Esophagus muscularis mucosa (tissue), 4 donors: Measurements from ENCODE around the gene FANCC.

Experiments
- EP300 ChIP-seq: sonication (generic); formaldehyde crosslinking; IDR thresholded peaks from one replicate; pipeline ENCODE4 v1.6.1; 2017; ENCODE audit warnings: antibody characterized with exemption
- POLR2A ChIP-seq: fragments of 450-650 bp; IDR thresholded peaks from one replicate; pipeline ENCODE4 v1.6.1; 2017; ENCODE audit warnings: antibody characterized with exemption, moderate library complexity, mild to moderate bottlenecking, low read depth
- POLR2AphosphoS5 ChIP-seq, 2 donors: sonication (generic); formaldehyde crosslinking; IDR thresholded peaks; one replicate each; pipeline ENCODE4 v1.6.1; 2017; ENCODE audit warnings: antibody characterized with exemption in 2 of 2
- TF ChIP-seq, protein P1 (sequence below), 3 experiments: fragments of 200-600 bp in 2 of 3; fragments of 450-650 bp in 1 of 3; sonication (generic) in 2 of 3; IDR thresholded peaks; one replicate each; pipeline ENCODE4 v1.5.1; 2017 to 2019; ENCODE audit warnings: antibody characterized with exemption in 3 of 3, mild to moderate bottlenecking in 2 of 3, moderate library complexity in 1 of 3

DNA sequence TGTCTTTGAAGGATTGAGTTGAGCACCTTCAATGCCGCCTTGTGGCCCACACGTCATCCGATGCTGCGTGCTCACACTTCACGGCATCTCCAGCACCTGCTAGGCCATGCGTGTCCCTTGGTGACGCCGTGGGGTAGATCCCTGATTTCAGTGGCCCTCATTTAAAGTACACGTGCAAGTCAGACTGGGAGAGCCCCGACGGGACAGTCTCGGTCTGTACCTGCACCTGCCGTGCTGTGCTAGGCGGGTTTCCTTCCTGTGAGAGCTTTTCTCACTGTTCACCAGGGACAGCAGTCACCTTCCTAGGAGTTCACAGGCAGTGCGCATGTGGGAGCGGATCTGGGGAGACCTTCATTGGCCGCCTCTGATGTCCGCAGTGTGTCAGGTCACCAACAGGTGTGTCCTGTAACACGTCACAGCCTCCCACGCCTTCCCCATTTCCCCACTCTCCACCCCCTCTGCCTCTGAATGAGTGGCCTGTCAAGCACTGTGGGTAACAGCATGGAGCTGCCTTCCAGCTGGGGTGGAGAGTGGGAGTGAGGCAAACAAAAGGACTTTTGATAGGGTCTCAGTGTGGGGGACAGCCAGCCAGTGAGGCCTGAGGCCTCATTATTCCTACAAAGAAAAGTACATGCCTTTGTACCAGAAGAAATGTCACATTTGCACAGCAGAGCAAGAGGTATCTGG lies 236.4 kb downstream of the FANCC start:
- TF ChIP-seq POLR2A (no peak), EP300 (no peak), POLR2AphosphoS5 (IDR thresholded peaks at IDR 0.05) (peak; percentile 9 to 32)
- TF ChIP-seq, protein P1, sequence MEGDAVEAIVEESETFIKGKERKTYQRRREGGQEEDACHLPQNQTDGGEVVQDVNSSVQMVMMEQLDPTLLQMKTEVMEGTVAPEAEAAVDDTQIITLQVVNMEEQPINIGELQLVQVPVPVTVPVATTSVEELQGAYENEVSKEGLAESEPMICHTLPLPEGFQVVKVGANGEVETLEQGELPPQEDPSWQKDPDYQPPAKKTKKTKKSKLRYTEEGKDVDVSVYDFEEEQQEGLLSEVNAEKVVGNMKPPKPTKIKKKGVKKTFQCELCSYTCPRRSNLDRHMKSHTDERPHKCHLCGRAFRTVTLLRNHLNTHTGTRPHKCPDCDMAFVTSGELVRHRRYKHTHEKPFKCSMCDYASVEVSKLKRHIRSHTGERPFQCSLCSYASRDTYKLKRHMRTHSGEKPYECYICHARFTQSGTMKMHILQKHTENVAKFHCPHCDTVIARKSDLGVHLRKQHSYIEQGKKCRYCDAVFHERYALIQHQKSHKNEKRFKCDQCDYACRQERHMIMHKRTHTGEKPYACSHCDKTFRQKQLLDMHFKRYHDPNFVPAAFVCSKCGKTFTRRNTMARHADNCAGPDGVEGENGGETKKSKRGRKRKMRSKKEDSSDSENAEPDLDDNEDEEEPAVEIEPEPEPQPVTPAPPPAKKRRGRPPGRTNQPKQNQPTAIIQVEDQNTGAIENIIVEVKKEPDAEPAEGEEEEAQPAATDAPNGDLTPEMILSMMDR (IDR thresholded peaks at IDR 0.05): no peak
